HG03025 (cell line): ENCODE data around the gene TOB1.

Experiments used
- ATAC-seq: cut with Tn5 transposase; IDR thresholded peaks from one replicate; pipeline ENCODE4 v1.9.1; 2021; ENCODE audit warnings: mild to moderate bottlenecking, moderate library complexity; ENCODE audit not compliant: unreplicated experiment, low FRiP score

Gene TOB1

DNA sequence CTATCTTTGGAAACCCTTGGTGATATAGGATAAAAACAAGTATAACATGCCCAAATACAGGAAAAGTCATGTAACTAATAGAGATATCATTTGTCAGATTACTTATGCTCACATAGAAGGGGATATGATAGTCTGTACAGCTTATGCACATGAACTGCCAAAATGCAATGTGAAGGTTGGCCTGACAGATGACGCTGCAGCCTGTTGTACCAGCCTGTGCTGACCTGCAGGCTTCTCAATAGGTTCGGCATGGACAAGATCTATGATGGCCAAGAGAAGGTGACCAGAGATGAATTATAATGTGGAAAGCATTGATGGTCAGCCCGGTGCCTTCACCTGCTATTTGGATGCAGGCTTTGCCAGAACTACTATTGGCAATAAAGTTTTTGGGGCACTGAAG, 18.1 kb downstream of the TOB1 start:
- no peak for ATAC-seq

GRCh38 chr17:50847566-50847965, 18.6 kb downstream of the TOB1 start:
- ATAC-seq: no peak

DNA sequence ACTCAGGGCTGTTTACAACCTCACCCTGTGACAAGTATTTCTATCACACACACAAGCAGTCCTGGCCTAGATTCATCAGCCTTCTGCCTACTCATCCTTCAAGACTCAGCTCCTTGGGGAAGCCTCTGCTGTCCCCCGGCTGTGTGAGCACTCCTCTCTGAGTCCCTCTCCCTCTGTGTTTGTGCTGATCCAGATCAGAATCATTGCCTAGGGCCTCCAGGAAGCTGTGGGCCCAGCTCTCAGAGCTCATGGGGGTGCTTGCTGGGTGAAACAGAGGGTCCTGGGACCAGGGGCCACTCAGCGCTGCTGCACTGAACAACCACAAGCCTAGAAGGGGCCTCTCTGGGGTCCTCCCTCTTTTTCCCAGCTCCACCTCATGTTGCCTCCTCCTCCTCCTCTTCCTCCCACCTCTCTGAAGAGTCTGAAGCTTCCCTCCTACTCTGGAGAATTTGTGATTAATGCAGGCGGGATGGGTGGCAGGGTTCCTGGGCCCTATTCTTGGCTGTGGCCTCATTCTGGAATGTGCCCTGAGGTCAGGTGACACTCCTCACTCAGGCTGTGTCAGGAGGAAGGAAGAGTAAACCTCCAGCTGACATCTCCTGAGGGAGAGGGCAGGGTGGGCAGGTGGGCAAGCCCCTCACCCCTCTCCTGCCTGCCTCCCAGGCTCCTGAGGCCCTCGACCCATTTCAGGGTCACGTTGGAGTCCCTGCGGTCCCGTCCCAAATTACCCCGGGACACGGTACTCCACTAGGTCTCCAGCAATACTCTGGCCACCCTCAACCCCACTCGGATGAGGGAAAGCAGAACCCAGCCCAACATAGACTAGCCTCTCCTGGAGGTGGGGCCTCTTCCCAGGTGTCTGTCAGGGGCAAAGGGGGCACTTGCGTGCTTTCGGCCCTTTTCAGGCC, 20.7 kb downstream of the TOB1 start:
- ATAC-seq: no peak

DNA sequence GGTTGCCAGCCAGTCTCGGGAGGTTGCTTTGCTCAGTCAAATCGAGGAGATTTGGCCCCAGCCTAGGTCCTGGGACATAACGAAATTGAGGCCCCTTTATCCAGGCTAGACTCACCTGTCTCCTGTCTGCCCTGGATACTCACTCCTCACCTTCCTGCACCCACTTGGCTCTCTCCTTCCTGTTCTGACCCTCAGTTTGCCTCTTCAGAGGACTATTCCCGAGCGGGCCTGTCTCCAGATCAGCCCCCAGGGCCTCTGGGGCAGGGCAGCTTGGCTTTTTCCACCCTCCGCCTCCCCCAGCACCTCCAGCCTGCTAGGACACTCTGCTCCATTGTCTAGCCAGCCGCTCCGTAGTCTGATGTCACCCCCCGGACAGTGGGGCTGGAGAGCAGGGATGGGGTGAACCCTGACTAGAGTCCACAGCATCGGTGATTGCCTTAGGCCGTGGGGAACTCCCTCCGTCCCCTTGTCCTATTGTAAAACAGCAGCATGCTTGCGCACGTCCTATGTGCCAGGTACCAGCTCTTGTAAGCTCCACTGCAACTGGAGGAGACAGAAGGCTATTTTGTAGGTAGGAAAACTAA, 21.9 kb downstream of the TOB1 start:
- no peak for ATAC-seq

GRCh38 chr17:50843150-50843905, 22.8 kb downstream of the TOB1 start:
- no peak for ATAC-seq

- ATAC-seq: no peak
Measured at GRCh38 chr17:50842506-50843149, 23.5 kb downstream of the TOB1 start.

DNA sequence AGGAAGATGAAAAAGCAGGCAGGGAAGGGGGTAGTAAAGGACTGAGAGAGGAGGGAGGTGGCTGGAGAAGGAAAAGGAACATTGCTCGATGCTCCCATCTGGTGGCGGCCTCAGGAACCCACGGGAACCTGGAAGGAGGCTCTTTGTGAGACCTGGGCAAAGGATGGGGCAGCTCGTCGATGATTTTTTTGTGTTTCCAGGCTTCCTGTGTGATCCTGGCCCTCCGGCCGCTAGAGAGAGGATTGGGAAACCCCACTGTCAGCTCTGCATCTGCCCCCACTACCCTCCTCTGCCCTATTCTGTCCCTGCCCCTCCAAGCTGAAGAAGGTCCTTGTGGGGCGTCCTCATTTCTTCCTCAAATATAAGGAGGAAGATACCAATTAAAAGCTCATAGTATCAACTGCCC, 24.2 kb downstream of the TOB1 start:
- ATAC-seq: no peak

- no peak for ATAC-seq
Measured at GRCh38 chr17:50841277-50841948, 24.7 kb downstream of the TOB1 start.

- ATAC-seq: no peak
Measured at GRCh38 chr17:50840311-50840851, 25.8 kb downstream of the TOB1 start.

DNA sequence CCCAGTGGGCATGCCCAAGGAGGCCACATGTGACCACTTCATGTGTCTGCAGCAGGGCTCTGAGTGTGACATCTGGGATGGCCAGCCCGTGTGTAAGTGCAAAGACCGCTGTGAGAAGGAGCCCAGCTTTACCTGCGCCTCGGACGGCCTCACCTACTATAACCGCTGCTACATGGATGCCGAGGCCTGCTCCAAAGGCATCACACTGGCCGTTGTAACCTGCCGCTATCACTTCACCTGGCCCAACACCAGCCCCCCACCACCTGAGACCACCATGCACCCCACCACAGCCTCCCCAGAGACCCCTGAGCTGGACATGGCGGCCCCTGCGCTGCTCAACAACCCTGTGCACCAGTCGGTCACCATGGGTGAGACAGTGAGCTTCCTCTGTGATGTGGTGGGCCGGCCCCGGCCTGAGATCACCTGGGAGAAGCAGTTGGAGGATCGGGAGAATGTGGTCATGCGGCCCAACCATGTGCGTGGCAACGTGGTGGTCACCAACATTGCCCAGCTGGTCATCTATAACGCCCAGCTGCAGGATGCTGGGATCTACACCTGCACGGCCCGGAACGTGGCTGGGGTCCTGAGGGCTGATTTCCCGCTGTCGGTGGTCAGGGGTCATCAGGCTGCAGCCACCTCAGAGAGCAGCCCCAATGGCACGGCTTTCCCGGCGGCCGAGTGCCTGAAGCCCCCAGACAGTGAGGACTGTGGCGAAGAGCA, 26.4 kb downstream of the TOB1 start:
- no peak for ATAC-seq

DNA sequence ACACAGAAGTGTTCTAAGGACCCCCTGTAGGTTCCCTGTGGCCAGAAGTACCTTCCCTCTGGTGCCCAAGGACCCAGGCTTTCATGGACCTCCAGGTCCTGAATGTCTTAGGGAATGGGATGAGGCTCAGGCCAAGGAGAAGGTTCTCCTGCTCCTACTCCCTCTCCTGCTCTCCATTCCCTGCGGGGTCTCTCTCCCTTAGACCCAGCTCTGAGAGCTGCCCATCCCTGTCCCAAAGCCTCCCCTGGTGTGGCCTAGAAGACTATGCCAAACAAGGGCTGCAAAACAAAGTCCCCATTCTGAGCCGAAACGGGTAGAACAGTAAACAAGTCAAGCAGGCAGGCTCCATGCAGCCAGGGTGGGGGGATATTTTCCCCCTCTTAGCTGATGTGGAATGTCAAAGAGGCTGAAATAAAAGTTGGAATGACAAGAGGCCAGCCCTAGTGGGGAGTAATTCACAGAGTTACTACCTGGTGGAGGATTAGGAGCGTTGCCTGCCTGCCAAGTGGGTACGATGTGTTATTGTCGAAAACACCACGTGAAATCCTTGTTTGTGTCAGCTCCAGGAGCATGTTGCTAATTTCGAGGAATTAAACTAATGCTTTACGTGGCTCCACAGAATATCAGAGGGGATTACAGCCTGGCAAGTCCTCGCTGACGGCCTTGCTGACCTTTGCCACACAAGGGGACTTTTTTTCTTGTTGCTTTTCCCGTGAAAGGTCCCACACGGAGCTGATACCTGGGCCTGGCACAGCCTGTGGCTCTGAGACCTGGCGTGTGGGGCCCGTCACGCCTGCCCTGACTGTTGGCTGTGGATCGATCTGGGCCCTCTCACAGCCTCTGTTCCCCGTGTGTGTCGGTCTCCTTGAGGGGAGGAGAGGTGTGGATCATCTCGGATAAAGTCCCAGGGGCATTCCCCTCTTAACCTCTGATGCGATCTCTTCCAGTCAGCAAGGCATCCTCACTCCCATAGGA, 27.9 kb downstream of the TOB1 start:
- no peak for ATAC-seq

GRCh38 chr17:50837286-50837979, 28.7 kb downstream of the TOB1 start:
- no peak for ATAC-seq

- ATAC-seq: no peak
Measured at GRCh38 chr17:50836826-50837225, 29.3 kb downstream of the TOB1 start.

- no peak for ATAC-seq
Measured at GRCh38 chr17:50835301-50836234, 30.6 kb downstream of the TOB1 start, which contains the start of gene WFIKKN2. Gene WFIKKN2 (plus strand): TSS chr17:50835586. CDS start chr17:50835938, 352 bp downstream.

GRCh38 chr17:50834429-50835300, 31.5 kb downstream of the TOB1 start:
- ATAC-seq: no peak
